ENCODE measurements around the gene FAM13C. TPM values are rescaled to one million over a fixed set of nuclear protein-coding genes. Genes with fewer than 3 reads are reported as not detected.
"Not testable (repeated sequence)": the region's sequence is repeated elsewhere in the genome, so short reads cannot be mapped to it uniquely, and the experiment has no call there.

FAM13C gene
- polyA plus RNA-seq (ENCODE audit: insufficient read length): 7.1 TPM
- long read RNA-seq, donor 1: 0 reads
- long read RNA-seq, donor 2: 0 reads
- long read RNA-seq, donor 3: 0 reads
- long read RNA-seq, donor 4: 0 reads
- long read RNA-seq, donor 5, partial matches to known transcripts: 0 of 1 reads
- long read RNA-seq, donor 5, other reads (novel, unspliced or antisense): 0 of 1 reads
- long read RNA-seq, donor 6: 0 reads
- long read RNA-seq, donor 7, partial matches to known transcripts: 0 of 1 reads
- long read RNA-seq, donor 7, other reads (novel, unspliced or antisense): 0 of 1 reads
- long read RNA-seq, donor 8: 0 reads

GRCh38 chr10:59362144-59362958 lies at the start of gene FAM13C:
Gene FAM13C (minus strand): TSS chr10:59362549. CDS start chr10:59362460, 89 bp downstream.
- peak; percentile 57 for DNase-seq

GRCh38 chr10:59405235-59405634 lies 42.9 kb upstream of the FAM13C start:
- DNase-seq: no peak

GRCh38 chr10:59400214-59400613 lies 37.9 kb upstream of the FAM13C start:
- no peak for DNase-seq

GRCh38 chr10:59399329-59399728 lies 37.0 kb upstream of the FAM13C start:
- not testable (repeated sequence) for DNase-seq

- no peak for DNase-seq
Observed at GRCh38 chr10:59397961-59398360, 35.6 kb upstream of the FAM13C start.

GRCh38 chr10:59395984-59396383 lies 33.6 kb upstream of the FAM13C start:
- no peak for DNase-seq

GRCh38 chr10:59393349-59393748 lies 31.0 kb upstream of the FAM13C start:
- DNase-seq: no peak

- DNase-seq: no peak
Observed at GRCh38 chr10:59391060-59391459, 28.7 kb upstream of the FAM13C start.

- no peak for DNase-seq
Observed at GRCh38 chr10:59388671-59388976, 26.3 kb upstream of the FAM13C start.

GRCh38 chr10:59387951-59388670 lies 25.8 kb upstream of the FAM13C start:
- DNase-seq: no peak

GRCh38 chr10:59384761-59385160 lies 22.4 kb upstream of the FAM13C start:
- no peak for DNase-seq

- DNase-seq: no peak
Observed at GRCh38 chr10:59383908-59384307, 21.6 kb upstream of the FAM13C start.

- DNase-seq: no peak
Observed at GRCh38 chr10:59383436-59383835, 21.1 kb upstream of the FAM13C start.

GRCh38 chr10:59382831-59383295 lies 20.5 kb upstream of the FAM13C start:
- no peak for DNase-seq

GRCh38 chr10:59381687-59382086 lies 19.3 kb upstream of the FAM13C start:
- no peak for DNase-seq

GRCh38 chr10:59376846-59377245 lies 14.5 kb upstream of the FAM13C start:
- no peak for DNase-seq

GRCh38 chr10:59375990-59376389 lies 13.6 kb upstream of the FAM13C start:
- no peak for DNase-seq

- no peak for DNase-seq
Observed at GRCh38 chr10:59374916-59375315, 12.6 kb upstream of the FAM13C start.

GRCh38 chr10:59373071-59373470 lies 10.7 kb upstream of the FAM13C start:
- no peak for DNase-seq

GRCh38 chr10:59372543-59372942 lies 10.2 kb upstream of the FAM13C start:
- DNase-seq: no peak

- DNase-seq: peak; percentile 13
Observed at GRCh38 chr10:59366290-59366689, 3.9 kb upstream of the FAM13C start.

- no peak for DNase-seq
Observed at GRCh38 chr10:59363446-59363958, 1.2 kb upstream of the FAM13C start.

GRCh38 chr10:59362959-59363381 lies 621 bp upstream of the FAM13C start:
- peak; percentile 59 for DNase-seq

Measured in left kidney (tissue), 8 donors.